ENCODE measurements around the gene PLEKHG1. TPM values are rescaled to one million over a fixed set of nuclear protein-coding genes. Genes with fewer than 3 reads are reported as not detected.

Gene PLEKHG1
- total RNA-seq, 1 experiment from 2014 or later = 1.4 TPM

DNA sequence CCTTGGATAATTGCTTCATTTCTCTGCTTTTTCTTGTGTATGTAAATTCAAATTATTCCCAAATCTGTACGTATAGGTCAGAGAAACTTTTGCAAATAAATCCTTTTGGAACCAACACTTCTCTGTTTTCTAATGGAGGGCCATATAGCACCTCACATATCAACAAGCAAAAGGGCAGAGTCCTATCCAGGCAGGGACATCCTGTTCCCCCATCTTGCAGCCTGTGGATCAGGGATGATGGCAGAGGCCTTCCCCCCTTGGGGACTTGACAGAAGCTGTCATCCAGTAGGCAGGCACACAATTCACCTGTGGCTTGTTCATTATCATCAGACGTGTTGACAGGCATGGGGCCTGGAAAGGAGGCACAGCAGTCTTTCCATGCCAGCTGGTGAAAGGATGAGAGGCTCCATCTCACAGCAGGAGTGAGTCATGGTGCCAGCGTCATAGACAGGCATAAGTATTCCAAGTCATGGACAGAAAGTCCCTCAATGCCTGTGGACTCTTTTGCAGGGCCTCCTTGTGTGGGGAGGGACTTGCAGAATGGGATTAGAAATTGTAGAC, 31.8 kb upstream of the PLEKHG1 start:
- ChIA-PET POLR2A (ENCODE audit: unreplicated experiment) (no interaction called here), CTCF (no interaction called here)
- H3K9me3 ChIP-seq (ENCODE audit: low read length) = no peaks in the 10 kb centered on the region
- H3K4me1 ChIP-seq (ENCODE audit: insufficient read depth, low read length) = no peaks in the 10 kb centered on the region
- H3K27me3 ChIP-seq (ENCODE audit: low read length) = no peaks in the 10 kb centered on the region
- DNase-seq (peak; percentile 21), ATAC-seq (no peak)
- no peak overlapping the region for H3K4me2 ChIP-seq (ENCODE audit: low read length)
- no peaks in the 10 kb centered on the region for H3F3A ChIP-seq (ENCODE audit: low read length, unreplicated experiment)
- no peak overlapping the region for H3K27ac ChIP-seq (ENCODE audit: low read length)
- no peaks in the 10 kb centered on the region for H3K36me3 ChIP-seq (ENCODE audit: low read depth, low read length)
- BruUV-seq (replicated peaks) = no TSS peak
- intact Hi-C loops (cut with micrococcal nuclease) = no loop called here
- no peak overlapping the region for H3K4me3 ChIP-seq (ENCODE audit: low read length)
- no peaks in the 10 kb centered on the region for H3K79me2 ChIP-seq (ENCODE audit: low read length)
- no peak overlapping the region for H2AFZ ChIP-seq (ENCODE audit: low read length)
- no peaks in the 10 kb centered on the region for H3K9me2 ChIP-seq (replicated peaks; ENCODE audit: low read length)
- H4K20me1 ChIP-seq (ENCODE audit: low read length) = no peaks in the 10 kb centered on the region
- TF ChIP-seq EZH2 (IDR thresholded peaks at IDR 0.05; ENCODE audit: low read length, unreplicated experiment) = no peak
- no peak for TF ChIP-seq CTCF (conservative IDR thresholded peaks at IDR 0.05; ENCODE audit: low read depth, low read length)
- no peak for TF ChIP-seq EZH2phosphoT487 (IDR thresholded peaks at IDR 0.05; ENCODE audit: borderline replicate concordance, low read length)
- no peak overlapping the region for H3K9ac ChIP-seq (ENCODE audit: low read length)

- no peaks in the 10 kb centered on the region for H3K9me3 ChIP-seq (ENCODE audit: low read length)
- ATAC-seq (no peak), DNase-seq (no peak)
- no peaks in the 10 kb centered on the region for H3K79me2 ChIP-seq (ENCODE audit: low read length)
- no peak overlapping the region for H3K9ac ChIP-seq (ENCODE audit: low read length)
- H3K4me1 ChIP-seq (ENCODE audit: insufficient read depth, low read length) = no peaks in the 10 kb centered on the region
- no peaks in the 10 kb centered on the region for H3F3A ChIP-seq (ENCODE audit: low read length, unreplicated experiment)
- no peak overlapping the region for H3K4me2 ChIP-seq (ENCODE audit: low read length)
- intact Hi-C loops (cut with micrococcal nuclease) = no loop called here
- no TSS peak for BruUV-seq (replicated peaks)
- TF ChIP-seq EZH2 (IDR thresholded peaks at IDR 0.05; ENCODE audit: low read length, unreplicated experiment) (no peak), CTCF (conservative IDR thresholded peaks at IDR 0.05; ENCODE audit: low read depth, low read length) (no peak), EZH2phosphoT487 (IDR thresholded peaks at IDR 0.05; ENCODE audit: borderline replicate concordance, low read length) (no peak)
- H3K9me2 ChIP-seq (replicated peaks; ENCODE audit: low read length) = no peaks in the 10 kb centered on the region
- no peak overlapping the region for H2AFZ ChIP-seq (ENCODE audit: low read length)
- H4K20me1 ChIP-seq (ENCODE audit: low read length) = no peaks in the 10 kb centered on the region
- H3K36me3 ChIP-seq (ENCODE audit: low read depth, low read length) = no peaks in the 10 kb centered on the region
- H3K4me3 ChIP-seq (ENCODE audit: low read length) = no peak overlapping the region
- POLR2A ChIA-PET (ENCODE audit: unreplicated experiment) = no interaction called here
- H3K27me3 ChIP-seq (ENCODE audit: low read length) = no peaks in the 10 kb centered on the region
- no peak overlapping the region for H3K27ac ChIP-seq (ENCODE audit: low read length)
- CTCF ChIA-PET = no interaction called here
These were observed 31.1 kb upstream of the PLEKHG1 start for GRCh38 chr6:150568560-150568959.

GRCh38 chr6:150569161-150569560, 30.5 kb upstream of the PLEKHG1 start:
- Histone ChIP-seq H3K4me1 (ENCODE audit: insufficient read depth, low read length) (no peaks in the 10 kb centered on the region), H3K27ac (ENCODE audit: low read length) (no peak overlapping the region), H3F3A (ENCODE audit: low read length, unreplicated experiment) (no peaks in the 10 kb centered on the region), H3K27me3 (ENCODE audit: low read length) (no peaks in the 10 kb centered on the region), H3K9me2 (replicated peaks; ENCODE audit: low read length) (no peaks in the 10 kb centered on the region), H3K36me3 (ENCODE audit: low read depth, low read length) (no peaks in the 10 kb centered on the region), H3K9ac (ENCODE audit: low read length) (no peak overlapping the region), H2AFZ (ENCODE audit: low read length) (no peak overlapping the region), H3K9me3 (ENCODE audit: low read length) (no peaks in the 10 kb centered on the region), H3K79me2 (ENCODE audit: low read length) (no peaks in the 10 kb centered on the region), H4K20me1 (ENCODE audit: low read length) (no peaks in the 10 kb centered on the region), H3K4me3 (ENCODE audit: low read length) (no peak overlapping the region), H3K4me2 (ENCODE audit: low read length) (no peak overlapping the region)
- TF ChIP-seq CTCF (conservative IDR thresholded peaks at IDR 0.05; ENCODE audit: low read depth, low read length) = no peak
- no peak for TF ChIP-seq EZH2phosphoT487 (IDR thresholded peaks at IDR 0.05; ENCODE audit: borderline replicate concordance, low read length)
- no peak for TF ChIP-seq EZH2 (IDR thresholded peaks at IDR 0.05; ENCODE audit: low read length, unreplicated experiment)
- BruUV-seq (replicated peaks) = no TSS peak
- CTCF ChIA-PET = no interaction called here
- POLR2A ChIA-PET (ENCODE audit: unreplicated experiment) = no interaction called here
- no peak for DNase-seq
- intact Hi-C loops (cut with micrococcal nuclease) = no loop called here
- no peak for ATAC-seq
